ENCODE data around the gene TMTC4. TPM values are rescaled to one million over a fixed set of nuclear protein-coding genes. Genes with fewer than 3 reads are reported as not detected.

TMTC4 gene
- total RNA-seq, 1 donor from 2014 or later, result 14.4 TPM

- DNase-seq (ENCODE audit: low spot score), result no peak
Measured at GRCh38 chr13:100666124-100666523, 8.5 kb downstream of the TMTC4 start.

DNA sequence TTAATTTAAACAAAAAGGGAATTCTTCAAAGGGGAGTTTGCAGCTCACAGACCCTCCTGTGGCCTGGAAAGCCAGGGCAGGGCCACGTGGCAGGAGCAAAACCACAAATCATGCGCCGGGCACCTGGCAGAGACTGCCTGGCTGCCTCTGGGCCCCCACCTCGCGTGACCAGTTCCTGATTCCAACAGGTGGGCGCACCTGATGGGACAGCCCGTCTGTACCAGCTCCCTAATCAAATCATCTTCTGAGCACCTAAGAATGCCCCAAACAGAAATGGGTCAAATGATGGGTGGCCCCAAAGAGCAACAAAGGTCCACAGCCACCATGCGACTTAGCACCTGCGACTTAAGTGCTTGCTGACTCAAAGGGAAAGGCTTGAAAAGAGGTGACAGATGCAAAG lies 9.2 kb downstream of the TMTC4 start:
- DNase-seq (ENCODE audit: low spot score), result no peak

- DNase-seq (ENCODE audit: low spot score), result no peak
Measured at GRCh38 chr13:100664171-100664900, 10.3 kb downstream of the TMTC4 start.

DNA sequence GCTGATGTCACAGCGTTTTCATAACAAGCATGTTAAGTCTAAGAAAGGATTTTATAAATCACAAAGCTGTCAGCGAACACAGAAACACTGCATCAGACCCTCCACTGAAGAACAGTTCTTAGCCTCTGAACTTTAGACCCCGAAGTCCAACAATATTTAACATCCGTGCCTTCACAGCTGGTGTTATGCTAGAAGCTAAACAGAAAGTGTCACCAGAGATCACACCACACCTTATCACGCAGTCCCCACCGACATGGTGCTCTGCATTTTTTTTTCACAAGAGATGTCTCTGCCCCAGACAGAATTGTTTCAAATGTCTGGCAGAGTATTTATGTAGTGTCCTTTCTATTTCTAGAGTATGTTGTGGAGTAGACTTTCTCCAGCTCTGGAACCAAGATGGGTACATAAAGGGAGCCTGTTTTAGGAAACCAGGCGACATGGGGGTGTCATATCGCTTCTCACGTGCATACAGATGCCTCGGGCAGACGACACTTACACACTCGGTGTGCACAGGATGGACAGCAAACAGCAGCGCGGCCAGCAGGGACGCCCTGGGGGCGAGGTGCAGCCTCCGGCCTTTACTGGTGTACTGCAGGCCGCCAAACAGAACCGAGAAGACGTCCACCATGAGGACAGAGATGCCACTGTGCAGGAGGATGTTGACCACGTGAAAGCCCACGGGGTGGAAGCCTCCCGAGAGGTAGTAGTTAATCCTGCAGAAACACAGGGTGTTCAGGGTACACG lies 12.0 kb downstream of the TMTC4 start:
- DNase-seq (ENCODE audit: low spot score), result no peak

DNA sequence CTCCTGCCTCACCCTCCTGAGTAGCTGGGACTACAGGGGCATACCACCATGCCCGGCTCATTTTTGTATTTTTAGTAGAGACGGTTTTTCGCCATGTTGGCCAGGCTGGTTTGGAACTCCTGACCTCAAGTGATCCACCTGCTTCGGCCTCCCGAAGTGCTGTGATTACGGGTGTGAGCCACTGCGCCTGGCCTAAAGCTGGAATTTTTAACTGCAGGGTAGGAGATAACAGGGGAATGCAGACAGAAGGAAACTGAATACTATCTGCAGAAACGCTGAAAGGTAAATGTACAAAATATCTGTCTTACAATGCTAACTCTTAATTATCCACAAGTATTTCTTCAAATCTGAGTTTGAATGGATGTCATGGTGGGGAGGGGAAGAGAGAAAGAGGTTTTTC lies 13.8 kb downstream of the TMTC4 start:
- no peak for DNase-seq (ENCODE audit: low spot score)

- DNase-seq (ENCODE audit: low spot score), result no peak
Measured at GRCh38 chr13:100659578-100659977, 15.0 kb downstream of the TMTC4 start.

DNA sequence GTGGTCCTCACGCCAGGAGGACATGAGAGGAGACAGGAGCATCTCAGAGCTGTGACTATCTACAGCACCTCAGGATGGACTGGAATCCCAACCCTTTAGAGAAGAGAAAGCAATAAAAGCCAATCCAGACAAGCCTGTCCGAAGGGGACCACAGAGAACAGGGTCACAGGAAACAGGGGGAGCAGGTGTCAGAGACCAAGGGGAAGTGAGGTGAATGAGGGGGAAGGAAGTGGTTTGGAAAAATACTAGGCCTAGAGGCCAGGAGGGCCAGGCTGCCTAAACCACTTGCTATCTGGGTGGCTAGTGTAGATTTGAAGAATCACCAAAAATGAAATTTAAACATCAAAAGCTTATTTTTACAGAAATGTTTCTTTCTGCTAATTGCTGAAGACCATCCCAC lies 16.2 kb downstream of the TMTC4 start:
- no peak for DNase-seq (ENCODE audit: low spot score)

DNA sequence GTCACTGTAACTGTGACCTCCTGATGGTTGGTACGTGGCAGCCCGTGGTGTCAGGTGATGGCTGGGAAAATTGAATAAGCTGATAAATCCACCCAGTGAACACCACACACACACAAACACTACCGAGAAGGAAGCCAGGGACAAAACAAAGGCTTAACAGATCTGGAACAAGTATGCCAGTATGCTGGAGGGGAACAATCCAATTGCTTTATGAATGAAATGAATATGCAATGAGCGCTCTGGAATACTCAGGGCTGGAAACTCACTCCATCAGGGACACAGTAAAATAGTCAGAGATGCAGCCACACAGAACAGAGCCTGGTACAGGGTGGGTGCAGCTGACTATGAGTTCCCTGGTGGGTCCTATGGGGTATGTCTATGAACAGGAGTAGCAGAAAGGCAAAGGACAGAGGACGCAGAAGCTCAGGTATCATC lies 16.7 kb downstream of the TMTC4 start:
- no peak for DNase-seq (ENCODE audit: low spot score)

GRCh38 chr13:100652510-100652909 lies 22.1 kb downstream of the TMTC4 start:
- no peak for DNase-seq (ENCODE audit: low spot score)

GRCh38 chr13:100650326-100650725 lies 24.3 kb downstream of the TMTC4 start:
- no peak for DNase-seq (ENCODE audit: low spot score)

- no peak for DNase-seq (ENCODE audit: low spot score)
Measured at GRCh38 chr13:100648354-100648753, 26.2 kb downstream of the TMTC4 start.

DNA sequence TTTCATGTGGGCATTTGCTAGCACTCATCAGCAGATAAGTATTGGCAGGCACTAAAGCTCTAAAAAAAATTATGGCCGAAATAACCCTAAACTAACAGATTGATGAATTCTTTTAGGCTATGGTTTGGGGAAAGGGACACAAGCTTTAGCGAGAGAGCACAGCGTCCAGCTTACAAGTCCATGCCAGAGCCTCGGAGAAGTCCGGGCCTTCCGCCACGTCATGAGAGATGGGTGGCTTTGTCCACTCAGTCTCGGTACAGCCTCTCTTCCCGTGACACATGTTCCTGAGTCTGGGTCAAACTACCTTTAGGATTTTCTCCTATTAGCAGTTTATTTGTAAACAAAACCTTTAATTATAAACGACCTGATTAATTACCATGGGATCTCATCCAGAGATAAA lies 27.7 kb downstream of the TMTC4 start:
- no peak for DNase-seq (ENCODE audit: low spot score)

GRCh38 chr13:100646030-100646673 lies 28.4 kb downstream of the TMTC4 start:
- no peak for DNase-seq (ENCODE audit: low spot score)

- no peak for DNase-seq (ENCODE audit: low spot score)
Measured at GRCh38 chr13:100645382-100645781, 29.2 kb downstream of the TMTC4 start.

DNA sequence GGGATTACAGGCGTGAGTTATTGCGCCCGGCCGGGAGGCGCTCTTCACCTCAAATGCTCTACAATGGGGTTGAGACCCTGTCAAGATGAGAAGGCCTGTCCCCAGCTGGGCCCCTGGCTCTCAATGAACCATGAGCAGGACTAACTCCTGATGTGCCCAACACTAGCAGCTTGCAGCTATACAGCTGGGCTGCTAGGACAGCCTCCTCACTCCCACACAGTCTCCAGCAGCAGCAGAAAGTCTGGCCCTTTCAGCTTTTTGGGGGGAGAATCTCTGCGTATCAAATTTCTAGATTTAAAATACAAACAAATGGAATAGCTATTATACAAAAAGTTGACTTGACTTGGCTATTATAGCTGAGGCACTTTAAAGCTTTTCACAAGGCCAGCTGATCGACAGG lies 30.2 kb downstream of the TMTC4 start:
- DNase-seq (ENCODE audit: low spot score), result no peak

- no peak for DNase-seq (ENCODE audit: low spot score)
Measured at GRCh38 chr13:100637796-100638195, 36.8 kb downstream of the TMTC4 start.

- no peak for DNase-seq (ENCODE audit: low spot score)
Measured at GRCh38 chr13:100637380-100637779, 37.2 kb downstream of the TMTC4 start.

DNA sequence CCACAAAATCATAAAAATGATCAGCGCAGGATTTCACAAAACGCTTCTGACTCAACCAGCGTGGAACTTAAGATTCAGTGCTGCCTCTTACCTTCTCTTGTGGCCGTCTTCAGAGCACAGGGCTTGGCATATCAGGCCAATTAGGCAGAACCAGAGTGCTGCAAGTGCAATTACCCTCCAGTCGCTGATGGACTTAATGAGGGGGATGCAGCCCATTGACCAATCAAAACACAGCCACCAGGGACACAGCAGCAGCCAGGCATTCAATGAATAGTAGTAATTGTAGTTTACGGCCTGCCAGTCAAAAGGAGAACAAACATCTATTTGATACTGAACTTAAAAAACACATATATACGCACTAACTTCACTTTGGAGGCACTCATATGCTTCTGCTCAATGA lies 38.2 kb downstream of the TMTC4 start:
- DNase-seq (ENCODE audit: low spot score), result no peak

- DNase-seq (ENCODE audit: low spot score), result no peak
Measured at GRCh38 chr13:100636004-100636403, 38.6 kb downstream of the TMTC4 start.

GRCh38 chr13:100634696-100635095 lies 39.9 kb downstream of the TMTC4 start:
- no peak for DNase-seq (ENCODE audit: low spot score)

DNA sequence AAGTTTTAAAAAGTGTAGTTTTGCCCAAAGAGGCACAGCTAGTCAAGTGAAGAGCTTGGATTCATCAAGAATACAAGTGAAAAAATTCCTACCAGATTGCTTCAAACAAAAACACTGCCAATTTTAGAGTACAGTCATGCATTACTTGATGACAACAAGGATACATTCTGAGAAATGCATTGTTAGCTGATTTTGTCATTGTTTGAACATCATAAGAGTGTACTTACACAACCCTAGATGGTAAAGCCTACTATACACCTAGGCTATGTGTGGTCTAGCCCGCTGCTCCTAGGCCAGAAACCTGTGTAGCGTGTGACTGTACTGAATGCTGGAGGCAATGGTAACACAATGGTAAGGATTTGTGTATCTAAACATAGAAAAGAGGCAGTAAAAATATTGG lies 41.1 kb downstream of the TMTC4 start:
- no peak for DNase-seq (ENCODE audit: low spot score)

GRCh38 chr13:100630555-100630954 lies 44.0 kb downstream of the TMTC4 start:
- no peak for DNase-seq (ENCODE audit: low spot score)

DNA sequence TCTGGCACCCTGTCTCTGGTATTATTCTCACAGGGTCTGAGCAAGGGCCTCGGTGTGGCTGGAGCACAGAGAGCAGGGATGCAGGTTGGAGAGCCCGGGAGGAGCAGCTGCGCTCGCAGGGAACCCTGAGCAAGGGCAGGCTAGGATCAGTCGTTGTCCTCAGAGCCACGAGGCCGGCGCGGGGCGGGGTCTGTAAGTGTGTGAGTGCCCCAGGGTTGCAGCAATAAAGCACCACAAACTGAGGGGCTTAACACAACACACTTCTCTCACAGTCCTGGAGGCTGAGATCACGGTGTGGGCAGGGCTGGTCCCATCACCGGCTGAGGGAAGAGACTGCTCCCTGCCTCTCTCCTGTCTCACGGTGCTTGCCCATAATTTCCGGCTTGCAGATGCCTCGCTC lies 47.5 kb downstream of the TMTC4 start:
- no peak for DNase-seq (ENCODE audit: low spot score)
